Testis (tissue), 2 donors: ENCODE results near the gene MATCAP1.

Source experiments
- CTCF ChIP-seq, 3 experiments: fragments of 450-650 bp in 2 of 3; fragments of 200-600 bp in 1 of 3; sonication (generic) in 1 of 3; IDR thresholded peaks; one replicate each; pipeline ENCODE4 v1.5.1; 2016 to 2019; ENCODE audit warnings: antibody characterized with exemption in 3 of 3, mild to moderate bottlenecking in 2 of 3, moderate library complexity in 1 of 3
- POLR2A ChIP-seq: fragments of 450-650 bp; IDR thresholded peaks from one replicate; pipeline ENCODE4 v1.6.1; 2017; ENCODE audit warnings: antibody characterized with exemption, mild to moderate bottlenecking, moderate library complexity

GRCh38 chr16:67186550-67186950 is 2.8 kb upstream of the MATCAP1 start:
- TF ChIP-seq CTCF (IDR thresholded peaks at IDR 0.05) = no peak
- TF ChIP-seq POLR2A = no peak
